HepG2 (cell line): ENCODE results near the gene MAP2K3.
A peak's percentile ranks its signal among the peaks of the same experiment; 100 is the strongest.

Source experiments
- AGO2 ChIP-seq: fragments of 200-400 bp; formaldehyde crosslinking; optimal IDR thresholded peaks from 2 replicates; pipeline ENCODE3; 2017; ENCODE audit warnings: mild to moderate bottlenecking, low read depth, low read length, moderate library complexity
- CTCF ChIP-seq: sonication (generic); formaldehyde crosslinking; IDR thresholded peaks from 2 replicates; pipeline ENCODE4 v1.5.0; 2020; ENCODE audit warnings: mild to moderate bottlenecking, missing genetic modification reagents, moderate library complexity
- EP300 ChIP-seq, 3 experiments: sonication (generic) in 1 of 3; formaldehyde crosslinking in 1 of 3; IDR thresholded peaks; 2 replicates each; pipeline versions ENCODE4 v1.5.1 to v1.6.1; 2011 to 2020; ENCODE audit warnings: low read depth in 2 of 3, low read length in 2 of 3, borderline replicate concordance in 1 of 3, improper control_type of control experiment in 1 of 3, mild to moderate bottlenecking in 1 of 3, missing genetic modification reagents in 1 of 3, moderate library complexity in 1 of 3
- EZH2 ChIP-seq: conservative IDR thresholded peaks from 2 replicates; pipeline ENCODE4 v1.6.1; 2012; ENCODE audit warnings: mild to moderate bottlenecking, low read depth, low read length, moderate library complexity
- FOXA3 ChIP-seq: IDR thresholded peaks from 2 replicates; pipeline ENCODE4 v1.6.1; 2016; ENCODE audit warnings: missing genetic modification reagents, missing compliant biosample characterization
- JUN ChIP-seq: sonication (generic); formaldehyde crosslinking; IDR thresholded peaks from 2 replicates; pipeline ENCODE4 v1.4.0; 2020; ENCODE audit warnings: mild to moderate bottlenecking, missing genetic modification reagents
- RARA ChIP-seq: IDR thresholded peaks from 2 replicates; pipeline ENCODE4 v1.6.1; 2016; ENCODE audit warnings: missing genetic modification reagents, missing compliant biosample characterization
- ZBTB42 ChIP-seq: sonication (generic); formaldehyde crosslinking; IDR thresholded peaks from 2 replicates; pipeline ENCODE4 v1.5.0; 2020; ENCODE audit warnings: mild to moderate bottlenecking, missing genetic modification reagents
- ZFX ChIP-seq: sonication (generic); formaldehyde crosslinking; IDR thresholded peaks from 2 replicates; pipeline ENCODE4 v1.4.0; 2020; ENCODE audit warnings: mild to moderate bottlenecking, low read depth, missing genetic modification reagents, moderate library complexity
- ZNF496 ChIP-seq: sonication (generic); formaldehyde crosslinking; IDR thresholded peaks from 2 replicates; pipeline ENCODE4 v1.8.1; 2023; ENCODE audit warnings: mild to moderate bottlenecking, moderate library complexity, missing genetic modification reagents; ENCODE audit not compliant: insufficient replicate concordance

DNA sequence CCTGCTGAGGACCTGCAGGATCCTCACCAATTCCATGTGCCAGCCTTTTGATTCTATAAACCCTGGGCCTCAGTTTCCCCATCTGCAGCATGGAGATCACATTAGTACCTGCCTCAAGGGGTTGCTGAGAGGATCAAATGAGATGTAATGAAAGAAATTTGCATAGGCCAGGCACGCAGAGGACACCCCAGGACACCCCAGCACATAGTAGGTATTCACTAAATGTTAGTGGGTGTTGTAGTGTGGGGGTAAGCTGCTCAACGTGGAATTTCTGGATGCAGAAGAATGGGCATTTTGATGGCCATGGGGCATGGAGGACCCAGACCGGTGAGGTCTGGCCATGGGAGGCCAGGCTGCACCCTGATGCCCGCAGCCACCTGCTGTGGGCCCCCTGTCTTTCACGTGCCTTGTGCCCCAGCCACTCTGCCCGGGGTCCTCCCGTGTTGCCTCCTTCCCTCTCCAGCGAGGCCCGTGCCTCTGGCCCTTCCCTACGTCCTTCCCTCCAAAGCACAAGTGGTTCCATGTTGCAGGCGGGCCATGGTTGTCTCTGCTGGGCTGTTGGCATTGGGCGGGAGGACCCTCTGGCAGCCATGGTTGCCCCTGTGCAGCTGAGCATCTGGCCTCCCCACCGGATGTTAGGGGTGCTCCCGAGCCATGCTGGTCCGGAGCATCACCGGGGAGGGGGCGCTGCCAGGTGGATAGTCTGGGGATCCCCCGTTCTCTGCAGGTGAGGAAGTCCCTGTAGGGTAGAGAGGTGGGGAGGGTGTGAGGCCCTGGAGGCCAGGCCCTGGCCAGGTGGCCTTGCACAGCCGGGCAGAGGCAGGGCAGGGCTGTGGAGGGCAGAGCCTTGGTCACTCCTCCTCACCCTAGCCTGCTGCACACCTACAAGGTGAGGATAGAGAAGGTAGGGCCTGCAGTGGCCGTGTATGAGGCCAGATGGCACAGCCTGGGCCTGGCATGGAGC is 8.6 kb downstream of the MAP2K3 start:
- TF ChIP-seq CTCF (CRISPR knock-in tag) (no peak), AGO2 (peak; percentile 78), FOXA3 (CRISPR knock-in tag) (no peak), ZBTB42 (CRISPR knock-in tag) (no peak), EZH2 (no peak), ZFX (CRISPR knock-in tag) (no peak), ZNF496 (CRISPR knock-in tag) (no peak), RARA (CRISPR knock-in tag) (no peak), JUN (CRISPR knock-in tag) (no peak), EP300 (IDR thresholded peaks at IDR 0.05; ENCODE audit: low read depth in 2 of 2, low read length in 2 of 2) (no peak), EP300 (CRISPR knock-in tag; IDR thresholded peaks at IDR 0.05; ENCODE audit: borderline replicate concordance) (no peak)
